Measurements from ENCODE around the gene ANKS1A. TPM values are rescaled to one million over a fixed set of nuclear protein-coding genes. Genes with fewer than 3 reads are reported as not detected.

The ANKS1A gene
- total RNA-seq, 1 experiment from 2014 or later, result 35.0 TPM

DNA sequence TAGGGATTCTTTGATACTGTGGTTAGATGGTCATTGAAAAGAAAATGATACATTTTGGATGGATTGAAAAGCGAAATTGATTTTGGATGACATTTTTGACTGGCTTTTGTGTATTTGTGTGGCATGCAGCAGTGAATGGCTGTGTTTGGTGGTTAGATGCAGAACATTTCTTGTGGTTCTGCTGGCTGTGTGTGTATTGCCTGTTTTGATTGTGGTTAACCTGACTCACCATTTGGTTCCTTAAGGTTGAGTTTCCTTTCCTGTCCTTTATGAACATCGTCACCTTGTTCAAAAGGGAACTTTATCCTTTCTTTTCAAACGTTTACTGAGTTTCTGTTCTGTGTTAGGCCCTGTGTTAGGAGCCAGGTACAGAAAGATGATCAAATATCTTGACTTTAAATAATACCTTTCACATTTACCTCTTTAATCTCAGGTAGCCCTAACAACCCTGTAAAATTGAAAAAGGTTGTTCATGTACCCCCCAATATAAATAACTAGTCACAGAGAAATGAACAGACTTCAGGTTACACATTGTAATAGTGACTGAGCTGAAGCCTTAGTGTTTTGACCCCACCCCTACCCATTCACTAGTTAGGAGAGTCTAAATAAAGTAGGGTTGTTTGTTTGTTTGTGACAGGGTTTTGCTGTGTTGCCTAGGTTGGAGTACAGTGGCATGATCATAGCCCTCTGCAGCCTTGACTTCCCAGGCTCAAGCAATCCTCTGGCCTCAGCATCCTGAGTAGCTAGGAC lies 23.8 kb downstream of the ANKS1A start:
- peak overlapping the region; percentile 54 for H3K27ac Mint-ChIP-seq
- TF ChIP-seq, protein P1, sequence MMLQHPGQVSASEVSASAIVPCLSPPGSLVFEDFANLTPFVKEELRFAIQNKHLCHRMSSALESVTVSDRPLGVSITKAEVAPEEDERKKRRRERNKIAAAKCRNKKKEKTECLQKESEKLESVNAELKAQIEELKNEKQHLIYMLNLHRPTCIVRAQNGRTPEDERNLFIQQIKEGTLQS (CRISPR knock-in tag; conservative IDR thresholded peaks at IDR 0.05), result no peak
- no peak for TF ChIP-seq ZNF263 (CRISPR knock-in tag; IDR thresholded peaks at IDR 0.05; ENCODE audit: low read depth)
- TF ChIP-seq JUN (CRISPR knock-in tag; IDR thresholded peaks at IDR 0.05), result no peak
- TF ChIP-seq, protein P2, sequence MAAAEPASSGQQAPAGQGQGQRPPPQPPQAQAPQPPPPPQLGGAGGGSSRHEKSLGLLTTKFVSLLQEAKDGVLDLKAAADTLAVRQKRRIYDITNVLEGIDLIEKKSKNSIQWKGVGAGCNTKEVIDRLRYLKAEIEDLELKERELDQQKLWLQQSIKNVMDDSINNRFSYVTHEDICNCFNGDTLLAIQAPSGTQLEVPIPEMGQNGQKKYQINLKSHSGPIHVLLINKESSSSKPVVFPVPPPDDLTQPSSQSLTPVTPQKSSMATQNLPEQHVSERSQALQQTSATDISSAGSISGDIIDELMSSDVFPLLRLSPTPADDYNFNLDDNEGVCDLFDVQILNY (CRISPR knock-in tag; IDR thresholded peaks at IDR 0.05), result no peak
- no peak for TF ChIP-seq OVOL2 (CRISPR knock-in tag; IDR thresholded peaks at IDR 0.05; ENCODE audit: borderline replicate concordance)
- no peak for TF ChIP-seq GABPB1 (CRISPR knock-in tag; IDR thresholded peaks at IDR 0.05)
- H3K36me3 Mint-ChIP-seq, result peaks cover under 1% of the 10 kb centered on the region; the same call in 1 of the 2 replicates
- ATAC-seq (no peak), DNase-seq (ENCODE audit: low spot score) (no peak)
- H3K9me3 Mint-ChIP-seq, result no peaks in the 10 kb centered on the region
- H3K4me3 Mint-ChIP-seq, result no peak overlapping the region
- no peaks in the 10 kb centered on the region for H3K27me3 Mint-ChIP-seq (ENCODE audit: low read depth)
- H3K4me1 Mint-ChIP-seq, result peaks cover 22% of the 10 kb centered on the region
- ChIA-PET POLR2A (interaction anchor here (0.7 kb wide), 1 partner anchor 32 kb away, joined by 3 read pairs; no protein-coding TSS in a partner anchor), CTCF (no interaction called here)

DNA sequence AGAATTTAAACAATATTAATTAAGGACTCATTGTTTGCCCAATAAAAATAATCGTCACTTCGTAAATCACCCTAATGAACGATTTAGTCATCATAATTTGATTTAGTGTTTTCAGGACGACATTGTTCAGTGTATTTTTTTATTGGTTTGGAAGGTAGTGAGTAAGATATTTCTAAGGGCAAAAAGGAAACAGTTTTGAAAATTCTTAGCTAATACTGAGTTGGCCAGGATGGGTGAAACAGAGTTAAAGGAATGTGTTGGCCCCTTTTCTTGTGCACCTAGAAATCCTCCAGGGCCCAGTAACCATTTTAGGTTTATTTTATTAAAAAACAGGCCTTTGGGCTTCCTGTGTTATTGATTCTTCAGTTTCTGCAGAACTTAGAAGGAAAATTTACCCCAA lies 25.3 kb downstream of the ANKS1A start:
- no peak for DNase-seq (ENCODE audit: low spot score)
- Mint-ChIP-seq H3K9me3 (no peaks in the 10 kb centered on the region), H3K27me3 (ENCODE audit: low read depth) (no peaks in the 10 kb centered on the region), H3K4me3 (no peak overlapping the region), H3K27ac (no peak overlapping the region), H3K36me3 (peaks cover 5% of the 10 kb centered on the region; the same call in 1 of the 2 replicates), H3K4me1 (peaks cover 17% of the 10 kb centered on the region)
- ChIA-PET CTCF (interaction anchor here (0.9 kb wide), 1 partner anchor 59 kb away, joined by 3 read pairs; no protein-coding TSS in a partner anchor), POLR2A (no interaction called here)
- no peak for ATAC-seq
- TF ChIP-seq PRDM15 (CRISPR knock-in tag; IDR thresholded peaks at IDR 0.05) (no peak), NR3C1 (CRISPR knock-in tag; conservative IDR thresholded peaks at IDR 0.05; ENCODE audit: low read depth) (no peak), ETV6 (CRISPR knock-in tag; IDR thresholded peaks at IDR 0.05) (no peak), TP53 (CRISPR knock-in tag; IDR thresholded peaks at IDR 0.05) (no peak), RELA (CRISPR knock-in tag; IDR thresholded peaks at IDR 0.05; ENCODE audit: borderline replicate concordance) (no peak), ZNF396 (CRISPR knock-in tag; IDR thresholded peaks at IDR 0.05; ENCODE audit: borderline replicate concordance) (no peak), CREM (CRISPR knock-in tag; IDR thresholded peaks at IDR 0.05) (no peak), E2F4 (CRISPR knock-in tag; IDR thresholded peaks at IDR 0.05; ENCODE audit: borderline replicate concordance, low read depth) (no peak), ZNF423 (CRISPR knock-in tag; IDR thresholded peaks at IDR 0.05) (no peak)

GRCh38 chr6:34916348-34916967 lies 27.4 kb downstream of the ANKS1A start:
- ATAC-seq (no peak), DNase-seq (ENCODE audit: low spot score) (no peak)
- Mint-ChIP-seq H3K27ac (no peak overlapping the region), H3K9me3 (no peaks in the 10 kb centered on the region), H3K4me1 (peaks cover 3% of the 10 kb centered on the region), H3K36me3 (peaks cover 5% of the 10 kb centered on the region; the same call in 1 of the 2 replicates), H3K4me3 (no peak overlapping the region), H3K27me3 (ENCODE audit: low read depth) (no peaks in the 10 kb centered on the region)
- ChIA-PET CTCF (no interaction called here), POLR2A (no interaction called here)
- TF ChIP-seq ZNF263 (CRISPR knock-in tag; IDR thresholded peaks at IDR 0.05; ENCODE audit: low read depth) (no peak), IRF2 (CRISPR knock-in tag; IDR thresholded peaks at IDR 0.05; ENCODE audit: borderline replicate concordance, low read depth) (no peak), SOX15 (CRISPR knock-in tag; IDR thresholded peaks at IDR 0.05) (no peak), PRDM15 (CRISPR knock-in tag; IDR thresholded peaks at IDR 0.05) (no peak), TEAD4 (CRISPR knock-in tag; IDR thresholded peaks at IDR 0.05) (no peak)
- TF ChIP-seq, protein P3, sequence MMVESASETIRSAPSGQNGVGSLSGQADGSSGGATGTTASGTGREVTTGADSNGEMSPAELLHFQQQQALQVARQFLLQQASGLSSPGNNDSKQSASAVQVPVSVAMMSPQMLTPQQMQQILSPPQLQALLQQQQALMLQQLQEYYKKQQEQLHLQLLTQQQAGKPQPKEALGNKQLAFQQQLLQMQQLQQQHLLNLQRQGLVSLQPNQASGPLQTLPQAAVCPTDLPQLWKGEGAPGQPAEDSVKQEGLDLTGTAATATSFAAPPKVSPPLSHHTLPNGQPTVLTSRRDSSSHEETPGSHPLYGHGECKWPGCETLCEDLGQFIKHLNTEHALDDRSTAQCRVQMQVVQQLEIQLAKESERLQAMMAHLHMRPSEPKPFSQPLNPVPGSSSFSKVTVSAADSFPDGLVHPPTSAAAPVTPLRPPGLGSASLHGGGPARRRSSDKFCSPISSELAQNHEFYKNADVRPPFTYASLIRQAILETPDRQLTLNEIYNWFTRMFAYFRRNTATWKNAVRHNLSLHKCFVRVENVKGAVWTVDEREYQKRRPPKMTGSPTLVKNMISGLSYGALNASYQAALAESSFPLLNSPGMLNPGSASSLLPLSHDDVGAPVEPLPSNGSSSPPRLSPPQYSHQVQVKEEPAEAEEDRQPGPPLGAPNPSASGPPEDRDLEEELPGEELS (CRISPR knock-in tag; IDR thresholded peaks at IDR 0.05), result no peak

All from WTC11 (cell line).